Gastrocnemius medialis (tissue), 4 donors: Measurements from ENCODE around the gene NUP205. TPM values are rescaled to one million over a fixed set of nuclear protein-coding genes. Genes with fewer than 3 reads are reported as not detected.

ENCODE experiments used
- ATAC-seq, 2 donors: fragments of 150-250 bp; one replicate each; pipeline ENCODE4 v1.9.1; 2016
- DNase-seq, 2 donors: peaks; one replicate each; pipeline ENCODE4 v3.0.0-alpha.2; 2019
- H3K27ac ChIP-seq, 4 donors: fragments of 200-600 bp; sonication (generic); 1 replicate in 1 of 4; 2 replicates in 3 of 4; pipeline ENCODE4 v1.5.1; 2016 to 2018; ENCODE audit warnings: mild to moderate bottlenecking in 2 of 4, moderate library complexity in 1 of 4
- H3K27me3 ChIP-seq, 3 donors: fragments of 200-600 bp; sonication (generic) in 2 of 3; 1 replicate in 1 of 3; 2 replicates in 2 of 3; pipeline versions ENCODE4 v1.5.1 to v1.6.0; 2016 to 2019; ENCODE audit warnings: mild to moderate bottlenecking in 1 of 3, moderate library complexity in 1 of 3
- H3K36me3 ChIP-seq, 2 donors: fragments of 200-600 bp; sonication (generic) in 1 of 2; one replicate each; pipeline ENCODE4 v1.5.1; 2017 to 2018
- H3K4me1 ChIP-seq, 2 donors: fragments of 200-600 bp; sonication (generic) in 1 of 2; one replicate each; pipeline ENCODE4 v1.5.1; 2016 to 2017; ENCODE audit warnings: mild to moderate bottlenecking in 2 of 2
- H3K4me3 ChIP-seq, 4 donors: fragments of 200-600 bp; sonication (generic) in 3 of 4; 1 replicate in 1 of 4; 2 replicates in 3 of 4; pipeline ENCODE4 v1.5.1; 2016 to 2019; ENCODE audit warnings: mild to moderate bottlenecking in 2 of 4
- H3K9me3 ChIP-seq, 3 donors: fragments of 200-600 bp; sonication (generic) in 2 of 3; 1 replicate in 1 of 3; 2 replicates in 2 of 3; pipeline ENCODE4 v1.5.1; 2016 to 2019
- POLR2A ChIP-seq, 2 donors: fragments of 450-650 bp; IDR thresholded peaks; one replicate each; pipeline ENCODE4 v1.6.1; 2017; ENCODE audit warnings: antibody characterized with exemption in 2 of 2, mild to moderate bottlenecking in 2 of 2, moderate library complexity in 2 of 2
- in situ Hi-C, 4 donors: fragments of 200-750 bp; cut with MboI; loops; one replicate each; pipeline versions ENCODE4 v1.15.0 to v1.8.0; 2017; ENCODE audit warnings: low sequenced_read_pairs in 4 of 4
- intact Hi-C: fragments of 100-400 bp; cut with DNase I; formaldehyde crosslinking; loops from one replicate; pipeline ENCODE4 v1.15.1; 2023; ENCODE audit warnings: low total_unique reads
- total RNA-seq, 4 donors: library from RNA; depleted of rRNA; stranded (reverse); fragments of >200 nt; gene quantifications; one replicate each; pipeline versions ENCODE4 v1.1.0 to v1.2.3, GENCODE V29; 2016
- TF ChIP-seq, protein P1 (sequence below), 5 experiments: fragments of 450-650 bp in 3 of 5; fragments of 200-600 bp in 2 of 5; sonication (generic) in 2 of 5; IDR thresholded peaks in 4 of 5; conservative IDR thresholded peaks in 1 of 5; 1 replicate in 4 of 5; 2 replicates in 1 of 5; pipeline ENCODE4 v1.5.1; 2016 to 2019; ENCODE audit warnings: antibody characterized with exemption in 5 of 5, mild to moderate bottlenecking in 3 of 5, moderate library complexity in 3 of 5

Gene NUP205
- total RNA-seq, 4 donors from 2014 or later = 12.7 to 33.5 (median 23.6) TPM

DNA sequence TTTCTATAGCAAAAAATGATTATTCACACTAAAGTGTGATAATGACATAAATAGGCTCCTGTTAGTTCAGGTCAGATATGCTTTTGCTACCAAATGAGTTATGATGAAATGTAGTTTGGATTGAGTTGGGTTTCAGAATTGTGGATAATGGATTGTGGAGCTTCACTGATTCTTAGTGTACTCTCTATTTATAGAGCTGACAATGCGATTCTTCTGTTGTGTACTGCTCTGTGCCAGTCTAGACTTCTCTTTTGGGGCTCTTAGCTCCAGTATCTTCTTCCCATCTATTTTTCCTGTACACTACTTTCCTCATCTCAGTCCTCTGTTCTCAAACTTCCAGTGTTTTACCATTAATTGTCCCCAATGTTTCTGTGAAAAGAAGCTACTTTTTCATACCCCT lies 112.1 kb downstream of the NUP205 start:
- in situ Hi-C loops (loop anchor here (10.0 to 25.0 kb wide), 4 partner anchors 125 to 343 kb away; partner anchors contain the start of gene MTPN (in 1 of the 4)), intact Hi-C loops (no loop called here)
- Histone ChIP-seq H3K27me3 (no peaks in the 10 kb centered on the region), H3K27ac (peak overlapping the region; percentile 39 to 70 (median 56)), H3K4me1 (peaks cover 56 to 79% of the 10 kb centered on the region in 2 donors), H3K9me3 (no peaks in the 10 kb centered on the region), H3K36me3 (no peaks in the 10 kb centered on the region), H3K4me3 (no peak overlapping the region)
- TF ChIP-seq, protein P1, sequence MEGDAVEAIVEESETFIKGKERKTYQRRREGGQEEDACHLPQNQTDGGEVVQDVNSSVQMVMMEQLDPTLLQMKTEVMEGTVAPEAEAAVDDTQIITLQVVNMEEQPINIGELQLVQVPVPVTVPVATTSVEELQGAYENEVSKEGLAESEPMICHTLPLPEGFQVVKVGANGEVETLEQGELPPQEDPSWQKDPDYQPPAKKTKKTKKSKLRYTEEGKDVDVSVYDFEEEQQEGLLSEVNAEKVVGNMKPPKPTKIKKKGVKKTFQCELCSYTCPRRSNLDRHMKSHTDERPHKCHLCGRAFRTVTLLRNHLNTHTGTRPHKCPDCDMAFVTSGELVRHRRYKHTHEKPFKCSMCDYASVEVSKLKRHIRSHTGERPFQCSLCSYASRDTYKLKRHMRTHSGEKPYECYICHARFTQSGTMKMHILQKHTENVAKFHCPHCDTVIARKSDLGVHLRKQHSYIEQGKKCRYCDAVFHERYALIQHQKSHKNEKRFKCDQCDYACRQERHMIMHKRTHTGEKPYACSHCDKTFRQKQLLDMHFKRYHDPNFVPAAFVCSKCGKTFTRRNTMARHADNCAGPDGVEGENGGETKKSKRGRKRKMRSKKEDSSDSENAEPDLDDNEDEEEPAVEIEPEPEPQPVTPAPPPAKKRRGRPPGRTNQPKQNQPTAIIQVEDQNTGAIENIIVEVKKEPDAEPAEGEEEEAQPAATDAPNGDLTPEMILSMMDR (IDR thresholded peaks at IDR 0.05 in 4 of 5, conservative IDR thresholded peaks at IDR 0.05 in 1 of 5) = no peak
- TF ChIP-seq POLR2A (IDR thresholded peaks at IDR 0.05) = no peak
- no peak for DNase-seq
- ATAC-seq = peak; percentile 22 to 47

DNA sequence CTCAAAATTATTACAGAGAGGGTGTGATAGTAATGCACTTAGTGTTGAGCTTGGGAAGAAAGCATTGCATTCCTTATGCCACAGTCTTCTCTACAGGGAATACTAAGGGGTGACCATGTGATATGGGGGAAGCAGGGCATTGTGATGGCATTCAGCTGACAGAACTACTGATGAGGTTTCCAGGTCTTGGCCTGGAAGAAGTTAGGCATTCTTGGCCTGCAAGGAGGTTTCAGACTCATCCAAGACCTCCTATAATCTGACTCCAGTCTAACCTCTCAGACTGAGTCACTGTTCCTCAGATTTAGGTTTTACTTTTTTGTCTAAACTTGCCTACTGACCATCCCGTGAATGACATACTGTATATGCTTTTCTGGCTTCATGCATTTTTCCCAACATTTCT lies 112.5 kb downstream of the NUP205 start:
- H3K27ac ChIP-seq = peak overlapping the region; percentile 39 to 70 (median 56)
- intact Hi-C loops (no loop called here), in situ Hi-C loops (loop anchor here in 3 of 4 donors (10.0 to 25.0 kb wide), 3 partner anchors 125 to 342 kb away; no protein-coding TSS in a partner anchor)
- no peak overlapping the region for H3K4me3 ChIP-seq
- H3K4me1 ChIP-seq = peaks cover 56 to 77% of the 10 kb centered on the region in 2 donors
- ATAC-seq (peak in 1 of 2 donors; percentile 49), DNase-seq (no peak)
- H3K36me3 ChIP-seq = no peaks in the 10 kb centered on the region
- no peaks in the 10 kb centered on the region for H3K9me3 ChIP-seq
- TF ChIP-seq POLR2A (IDR thresholded peaks at IDR 0.05) = no peak
- TF ChIP-seq, protein P1 (IDR thresholded peaks at IDR 0.05 in 4 of 5, conservative IDR thresholded peaks at IDR 0.05 in 1 of 5) = no peak
- no peaks in the 10 kb centered on the region for H3K27me3 ChIP-seq

DNA sequence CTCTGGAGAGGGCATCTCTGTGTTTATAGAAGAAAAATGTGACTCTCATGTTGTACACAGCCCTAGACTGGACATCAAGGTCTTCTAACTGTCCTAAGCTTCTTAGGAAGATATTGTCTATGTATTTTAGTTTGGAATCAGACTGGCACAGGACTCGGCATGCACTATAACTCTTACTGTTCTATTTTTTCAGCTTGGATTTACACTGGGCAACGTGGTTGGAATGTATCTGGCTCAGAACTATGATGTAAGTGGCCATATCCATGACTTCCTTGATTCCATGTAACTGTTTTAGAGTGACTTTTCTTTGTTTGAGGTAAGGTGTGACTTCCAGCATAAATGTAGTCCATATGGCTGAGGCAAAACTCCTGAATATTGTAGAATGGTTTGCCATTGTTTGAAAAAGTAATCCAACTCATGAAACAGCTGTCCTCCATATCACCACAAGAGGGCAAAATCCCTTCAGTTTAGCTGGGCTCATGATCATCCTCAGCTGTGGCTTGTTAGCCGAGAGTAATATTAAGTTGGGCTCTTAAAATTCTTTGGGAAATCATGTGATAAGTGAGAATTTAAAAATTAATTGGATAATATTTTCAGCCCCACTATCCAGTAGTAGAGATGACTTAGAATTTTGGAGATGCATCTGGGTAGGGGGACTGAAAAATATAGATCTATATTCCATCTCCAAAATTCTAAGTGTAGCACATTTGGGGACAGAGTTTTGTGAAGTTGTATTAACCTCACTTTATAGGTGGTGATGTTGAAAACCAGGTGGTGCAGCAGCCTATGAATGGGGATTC lies 115.0 kb downstream of the NUP205 start:
- peak overlapping the region; percentile 47 to 62 (median 55) for H3K27ac ChIP-seq
- in situ Hi-C loops (loop anchor here in 3 of 4 donors (10.0 to 25.0 kb wide), 3 partner anchors 122 to 340 kb away; no protein-coding TSS in a partner anchor), intact Hi-C loops (loop anchor here (2.0 kb wide), 1 partner anchor 82 kb away; no protein-coding TSS in a partner anchor)
- no peak overlapping the region for H3K4me3 ChIP-seq
- H3K36me3 ChIP-seq = no peaks in the 10 kb centered on the region
- H3K27me3 ChIP-seq = no peaks in the 10 kb centered on the region
- DNase-seq (no peak), ATAC-seq (peak; percentile 68 to 71)
- no peak for TF ChIP-seq POLR2A (IDR thresholded peaks at IDR 0.05)
- TF ChIP-seq, protein P1 (IDR thresholded peaks at IDR 0.05 in 4 of 5, conservative IDR thresholded peaks at IDR 0.05 in 1 of 5) = peak; percentile 65 to 83 (median 75)
- H3K4me1 ChIP-seq = peaks cover 61 to 80% of the 10 kb centered on the region in 2 donors
- H3K9me3 ChIP-seq = no peaks in the 10 kb centered on the region

DNA sequence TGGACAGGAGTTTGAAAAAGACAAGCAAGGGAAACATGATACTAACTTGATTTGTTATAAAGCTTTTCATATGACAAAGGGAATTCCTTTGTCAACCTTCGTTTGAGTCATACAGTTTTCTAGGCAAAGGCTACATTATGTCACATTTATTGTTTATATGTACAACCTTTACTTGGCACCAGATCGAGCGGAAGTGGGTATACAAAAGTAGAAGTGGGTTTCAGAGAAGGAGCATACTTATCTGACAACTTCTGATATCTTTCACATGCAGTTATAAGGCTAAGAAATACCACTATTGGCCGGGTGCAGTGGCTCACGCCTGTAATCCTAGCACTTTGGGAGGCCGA lies 115.6 kb downstream of the NUP205 start:
- peak overlapping the region; percentile 47 to 62 (median 55) for H3K27ac ChIP-seq
- in situ Hi-C loops = loop anchor here in 3 of 4 donors (10.0 to 25.0 kb wide), 3 partner anchors 121 to 339 kb away; no protein-coding TSS in a partner anchor

More for the DNA sequence above, 115.6 kb downstream of the NUP205 start:
- intact Hi-C loops = loop anchor here (2.0 kb wide), 1 partner anchor 81 kb away; no protein-coding TSS in a partner anchor
- ATAC-seq (no peak), DNase-seq (no peak)
- TF ChIP-seq, protein P1 (IDR thresholded peaks at IDR 0.05 in 4 of 5, conservative IDR thresholded peaks at IDR 0.05 in 1 of 5) = no peak
- TF ChIP-seq POLR2A (IDR thresholded peaks at IDR 0.05) = no peak
- Histone ChIP-seq H3K27me3 (no peaks in the 10 kb centered on the region), H3K9me3 (no peaks in the 10 kb centered on the region), H3K4me1 (peaks cover 67 to 80% of the 10 kb centered on the region in 2 donors), H3K4me3 (no peak overlapping the region), H3K36me3 (no peaks in the 10 kb centered on the region)
